ENCODE results near the gene FNIP1. TPM values are rescaled to one million over a fixed set of nuclear protein-coding genes. Genes with fewer than 3 reads are reported as not detected.

The FNIP1 gene
- total RNA-seq, 1 donor from 2014 or later, result 35.2 TPM

DNA sequence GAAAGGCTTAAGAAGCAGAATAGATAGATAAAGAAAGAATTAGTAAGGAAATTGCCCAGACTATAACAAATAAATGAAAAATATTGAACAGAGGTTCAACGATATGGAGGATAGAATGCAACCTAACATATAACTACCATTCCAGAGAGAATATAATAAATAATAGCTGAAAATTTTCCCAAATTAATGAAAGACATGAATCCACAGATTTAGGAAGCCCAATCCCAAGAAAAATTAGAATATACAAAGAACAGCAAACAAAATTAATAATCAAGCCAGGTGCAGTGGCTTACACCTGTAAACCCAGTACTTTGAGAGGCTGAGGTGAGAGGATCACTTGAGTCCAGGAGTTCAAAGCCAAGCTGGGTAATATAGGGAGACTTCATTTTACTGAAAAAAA is 27.8 kb upstream of the FNIP1 start:
- Histone ChIP-seq H3K4me3 (ENCODE audit: low read depth, low read length) (no peak overlapping the region), H3K36me3 (ENCODE audit: control insufficient read depth, insufficient read depth, low read length) (no peaks in the 10 kb centered on the region), H3K27me3 (ENCODE audit: control insufficient read depth, insufficient read depth, low read length) (no peaks in the 10 kb centered on the region)
- DNase-seq (ENCODE audit: low read depth), result no peak
- TF ChIP-seq, protein P1, sequence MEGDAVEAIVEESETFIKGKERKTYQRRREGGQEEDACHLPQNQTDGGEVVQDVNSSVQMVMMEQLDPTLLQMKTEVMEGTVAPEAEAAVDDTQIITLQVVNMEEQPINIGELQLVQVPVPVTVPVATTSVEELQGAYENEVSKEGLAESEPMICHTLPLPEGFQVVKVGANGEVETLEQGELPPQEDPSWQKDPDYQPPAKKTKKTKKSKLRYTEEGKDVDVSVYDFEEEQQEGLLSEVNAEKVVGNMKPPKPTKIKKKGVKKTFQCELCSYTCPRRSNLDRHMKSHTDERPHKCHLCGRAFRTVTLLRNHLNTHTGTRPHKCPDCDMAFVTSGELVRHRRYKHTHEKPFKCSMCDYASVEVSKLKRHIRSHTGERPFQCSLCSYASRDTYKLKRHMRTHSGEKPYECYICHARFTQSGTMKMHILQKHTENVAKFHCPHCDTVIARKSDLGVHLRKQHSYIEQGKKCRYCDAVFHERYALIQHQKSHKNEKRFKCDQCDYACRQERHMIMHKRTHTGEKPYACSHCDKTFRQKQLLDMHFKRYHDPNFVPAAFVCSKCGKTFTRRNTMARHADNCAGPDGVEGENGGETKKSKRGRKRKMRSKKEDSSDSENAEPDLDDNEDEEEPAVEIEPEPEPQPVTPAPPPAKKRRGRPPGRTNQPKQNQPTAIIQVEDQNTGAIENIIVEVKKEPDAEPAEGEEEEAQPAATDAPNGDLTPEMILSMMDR (IDR thresholded peaks at IDR 0.05; ENCODE audit: insufficient read depth, low read length, poor library complexity, severe bottlenecking), result no peak

- Histone ChIP-seq H3K27me3 (ENCODE audit: control insufficient read depth, insufficient read depth, low read length) (no peaks in the 10 kb centered on the region), H3K4me3 (ENCODE audit: low read depth, low read length) (no peak overlapping the region), H3K36me3 (ENCODE audit: control insufficient read depth, insufficient read depth, low read length) (no peaks in the 10 kb centered on the region)
- TF ChIP-seq, protein P1 (IDR thresholded peaks at IDR 0.05; ENCODE audit: insufficient read depth, low read length, poor library complexity, severe bottlenecking), result no peak
- no peak for DNase-seq (ENCODE audit: low read depth)
These were observed 24.4 kb upstream of the FNIP1 start for GRCh38 chr5:131821221-131821620.

DNA sequence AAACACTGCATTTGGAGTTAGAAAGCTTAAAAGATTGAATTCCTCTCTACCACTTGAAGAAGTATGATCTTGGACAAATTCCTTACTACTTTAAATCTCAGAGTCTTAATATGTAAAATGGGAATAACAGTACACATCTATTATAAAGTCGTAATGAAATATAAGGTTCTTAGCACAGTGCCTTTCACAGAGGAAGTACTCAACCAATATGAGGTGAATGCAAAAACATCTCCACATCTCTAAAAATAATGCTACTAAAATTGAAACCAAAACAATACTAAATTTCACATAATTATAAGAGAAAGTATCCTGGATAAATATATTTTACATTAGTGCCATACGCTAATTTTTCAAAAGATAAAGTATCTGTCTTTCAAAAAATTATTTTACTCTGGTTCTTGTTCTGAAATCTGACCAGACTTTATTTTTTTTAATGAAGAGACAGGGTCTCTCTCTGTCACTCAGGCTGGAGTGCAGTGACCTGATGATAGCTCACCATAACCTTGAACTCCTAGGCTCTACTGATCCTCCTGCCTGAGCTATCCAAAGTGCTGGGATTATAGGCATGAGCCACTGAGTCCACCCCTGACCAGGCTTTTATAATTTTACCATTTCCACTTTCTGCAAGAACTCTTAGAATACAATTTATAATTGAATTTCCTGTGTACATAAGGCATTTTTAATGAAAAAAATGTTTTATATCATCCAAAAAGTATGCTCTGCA is 21.3 kb upstream of the FNIP1 start:
- Histone ChIP-seq H3K36me3 (ENCODE audit: control insufficient read depth, insufficient read depth, low read length) (no peaks in the 10 kb centered on the region), H3K27me3 (ENCODE audit: control insufficient read depth, insufficient read depth, low read length) (no peaks in the 10 kb centered on the region), H3K4me3 (ENCODE audit: low read depth, low read length) (no peak overlapping the region)
- DNase-seq (ENCODE audit: low read depth), result no peak
- TF ChIP-seq, protein P1 (IDR thresholded peaks at IDR 0.05; ENCODE audit: insufficient read depth, low read length, poor library complexity, severe bottlenecking), result no peak

GRCh38 chr5:131814990-131815389 is 18.2 kb upstream of the FNIP1 start:
- H3K27me3 ChIP-seq (ENCODE audit: control insufficient read depth, insufficient read depth, low read length), result no peaks in the 10 kb centered on the region
- no peak overlapping the region for H3K4me3 ChIP-seq (ENCODE audit: low read depth, low read length)
- DNase-seq (ENCODE audit: low read depth), result peak; percentile 75
- H3K36me3 ChIP-seq (ENCODE audit: control insufficient read depth, insufficient read depth, low read length), result no peaks in the 10 kb centered on the region
- TF ChIP-seq, protein P1 (IDR thresholded peaks at IDR 0.05; ENCODE audit: insufficient read depth, low read length, poor library complexity, severe bottlenecking), result no peak

DNA sequence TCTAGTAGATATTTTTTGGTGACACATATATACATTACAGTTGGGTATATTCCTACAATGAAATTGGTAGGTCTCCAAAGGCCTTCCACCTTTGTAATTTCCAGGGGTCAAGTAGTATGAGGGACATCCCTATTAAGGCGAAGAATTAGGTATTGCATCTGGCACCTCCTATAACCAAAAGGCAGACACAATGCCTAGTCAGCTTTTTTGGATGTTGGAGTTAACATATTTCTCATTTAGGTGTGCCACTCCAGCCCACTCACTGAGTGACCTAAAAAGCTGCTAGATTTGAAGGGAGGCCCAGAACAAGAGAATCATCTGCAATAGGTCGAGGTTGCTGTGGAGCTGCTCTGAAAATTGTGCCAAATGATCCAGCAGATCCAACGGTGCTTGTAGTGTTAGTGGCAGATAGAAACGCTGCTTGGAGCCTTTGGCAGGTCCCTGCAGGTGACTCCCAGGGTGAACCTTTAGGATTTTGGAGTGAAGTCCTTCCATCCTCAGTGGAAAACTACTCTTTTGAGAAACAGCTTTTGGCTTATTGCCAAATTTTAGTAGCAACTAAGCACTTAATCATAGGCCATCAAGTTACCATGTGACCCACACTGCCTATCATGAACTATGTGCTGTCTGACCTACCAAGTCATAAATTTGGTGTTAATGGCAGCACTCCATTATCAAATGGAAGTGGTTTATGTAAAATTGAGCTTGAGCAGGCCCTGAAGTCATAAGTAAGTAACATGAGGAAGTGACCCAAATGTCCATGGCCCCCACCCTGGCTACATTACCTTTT is 15.7 kb upstream of the FNIP1 start:
- Histone ChIP-seq H3K36me3 (ENCODE audit: control insufficient read depth, insufficient read depth, low read length) (no peaks in the 10 kb centered on the region), H3K4me3 (ENCODE audit: low read depth, low read length) (no peak overlapping the region), H3K27me3 (ENCODE audit: control insufficient read depth, insufficient read depth, low read length) (no peaks in the 10 kb centered on the region)
- TF ChIP-seq, protein P1 (IDR thresholded peaks at IDR 0.05; ENCODE audit: insufficient read depth, low read length, poor library complexity, severe bottlenecking), result no peak
- no peak for DNase-seq (ENCODE audit: low read depth)

All from kidney epithelial cell (primary cell).